Measurements from ENCODE around the gene ENOPH1. TPM values are rescaled to one million over a fixed set of nuclear protein-coding genes. Genes with fewer than 3 reads are reported as not detected.

Gene ENOPH1
- total and polyA plus RNA-seq, 2 donors (not counting 1 experiment from before 2014, with no cell fraction given): 17.1 to 43.6 TPM

DNA sequence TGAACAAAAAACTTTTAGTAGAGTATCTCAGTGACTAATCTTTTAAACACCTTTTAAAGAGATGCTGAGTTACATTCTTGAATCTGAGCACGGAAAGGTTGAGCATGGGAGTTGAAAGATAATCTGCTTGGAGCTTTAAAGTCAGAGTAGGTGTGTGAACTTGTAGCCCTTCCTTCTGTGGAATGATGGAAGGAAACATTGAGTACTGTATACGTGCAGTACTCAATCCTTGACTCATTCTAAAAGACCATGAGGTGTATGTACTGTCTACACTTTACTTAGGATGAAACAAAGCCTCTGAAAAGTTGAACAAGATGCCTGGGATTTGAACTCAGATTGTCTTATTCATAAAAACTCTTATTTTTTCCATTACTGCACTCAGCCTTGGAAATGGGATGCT, 3.4 kb downstream of the ENOPH1 start:
- H3K79me2 ChIP-seq (ENCODE audit: control insufficient read depth, insufficient read depth, low read length): peaks cover 75% of the 10 kb centered on the region
- H3K4me3 ChIP-seq (replicated peaks in 1 of 4; ENCODE audit: control extremely low read depth in 1 of 4, insufficient read depth in 1 of 4, low read depth in 3 of 4, low read length in 4 of 4): no peak overlapping the region
- TF ChIP-seq, protein P1, sequence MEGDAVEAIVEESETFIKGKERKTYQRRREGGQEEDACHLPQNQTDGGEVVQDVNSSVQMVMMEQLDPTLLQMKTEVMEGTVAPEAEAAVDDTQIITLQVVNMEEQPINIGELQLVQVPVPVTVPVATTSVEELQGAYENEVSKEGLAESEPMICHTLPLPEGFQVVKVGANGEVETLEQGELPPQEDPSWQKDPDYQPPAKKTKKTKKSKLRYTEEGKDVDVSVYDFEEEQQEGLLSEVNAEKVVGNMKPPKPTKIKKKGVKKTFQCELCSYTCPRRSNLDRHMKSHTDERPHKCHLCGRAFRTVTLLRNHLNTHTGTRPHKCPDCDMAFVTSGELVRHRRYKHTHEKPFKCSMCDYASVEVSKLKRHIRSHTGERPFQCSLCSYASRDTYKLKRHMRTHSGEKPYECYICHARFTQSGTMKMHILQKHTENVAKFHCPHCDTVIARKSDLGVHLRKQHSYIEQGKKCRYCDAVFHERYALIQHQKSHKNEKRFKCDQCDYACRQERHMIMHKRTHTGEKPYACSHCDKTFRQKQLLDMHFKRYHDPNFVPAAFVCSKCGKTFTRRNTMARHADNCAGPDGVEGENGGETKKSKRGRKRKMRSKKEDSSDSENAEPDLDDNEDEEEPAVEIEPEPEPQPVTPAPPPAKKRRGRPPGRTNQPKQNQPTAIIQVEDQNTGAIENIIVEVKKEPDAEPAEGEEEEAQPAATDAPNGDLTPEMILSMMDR (conservative IDR thresholded peaks at IDR 0.05 in 1 of 2, IDR thresholded peaks at IDR 0.05 in 1 of 2; ENCODE audit: low read depth in 1 of 2, low read length in 2 of 2): no peak
- TF ChIP-seq EZH2 (IDR thresholded peaks at IDR 0.05; ENCODE audit: low read length, missing control alignments): no peak
- H3K9ac ChIP-seq (ENCODE audit: insufficient read depth, low read length): no peak overlapping the region
- peak overlapping the region; percentile 16 for H3K4me2 ChIP-seq (ENCODE audit: extremely low read depth, insufficient read depth, low read length)
- H3K4me1 ChIP-seq (ENCODE audit: control insufficient read depth, extremely low read depth, insufficient read depth, low read length): no peaks in the 10 kb centered on the region
- no peaks in the 10 kb centered on the region for H3K36me3 ChIP-seq (ENCODE audit: control insufficient read depth, insufficient read depth, low read length)
- no peaks in the 10 kb centered on the region for H3K27me3 ChIP-seq (ENCODE audit: control insufficient read depth, insufficient read depth, low read length)
- H4K20me1 ChIP-seq (ENCODE audit: control insufficient read depth, extremely low read depth, insufficient read depth, low read length): no peaks in the 10 kb centered on the region
- H2AFZ ChIP-seq (ENCODE audit: low read length): no peak overlapping the region
- DNase-seq (ENCODE audit: low read depth in 2 of 2): no peak
- no peak overlapping the region for H3K27ac ChIP-seq (ENCODE audit: insufficient read depth, low read length)
- H3K9me3 ChIP-seq (ENCODE audit: control insufficient read depth, insufficient read depth, low read depth, low read length): no peaks in the 10 kb centered on the region

DNA sequence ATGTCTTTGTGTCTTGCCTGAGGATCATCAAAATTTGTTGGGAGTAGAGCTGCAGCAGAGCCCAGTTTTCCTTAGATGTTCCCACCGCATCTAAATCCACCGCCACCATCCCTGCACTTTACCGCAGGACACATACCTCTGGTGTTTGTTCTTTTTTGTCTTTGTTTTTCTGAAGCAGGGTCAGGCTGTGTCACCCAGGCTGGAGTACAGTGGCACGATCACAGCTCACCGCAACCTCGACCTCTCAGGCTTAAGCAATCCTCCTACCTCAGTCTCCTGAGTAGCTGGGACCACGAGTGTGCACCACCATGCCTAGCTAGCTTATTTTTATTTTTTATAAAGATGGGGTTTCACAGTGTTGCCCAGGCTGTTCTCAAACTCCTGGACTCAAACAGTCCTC, 4.6 kb downstream of the ENOPH1 start:
- H3K27me3 ChIP-seq (ENCODE audit: control insufficient read depth, insufficient read depth, low read length): no peaks in the 10 kb centered on the region
- no peaks in the 10 kb centered on the region for H4K20me1 ChIP-seq (ENCODE audit: control insufficient read depth, extremely low read depth, insufficient read depth, low read length)
- no peak for TF ChIP-seq EZH2 (IDR thresholded peaks at IDR 0.05; ENCODE audit: low read length, missing control alignments)
- TF ChIP-seq, protein P1 (conservative IDR thresholded peaks at IDR 0.05 in 1 of 2, IDR thresholded peaks at IDR 0.05 in 1 of 2; ENCODE audit: low read depth in 1 of 2, low read length in 2 of 2): no peak
- no peaks in the 10 kb centered on the region for H3K9me3 ChIP-seq (ENCODE audit: control insufficient read depth, insufficient read depth, low read depth, low read length)
- H3K4me1 ChIP-seq (ENCODE audit: control insufficient read depth, extremely low read depth, insufficient read depth, low read length): no peaks in the 10 kb centered on the region
- no peak overlapping the region for H3K4me3 ChIP-seq (replicated peaks in 1 of 4; ENCODE audit: control extremely low read depth in 1 of 4, insufficient read depth in 1 of 4, low read depth in 3 of 4, low read length in 4 of 4)
- no peaks in the 10 kb centered on the region for H3K36me3 ChIP-seq (ENCODE audit: control insufficient read depth, insufficient read depth, low read length)
- H3K4me2 ChIP-seq (ENCODE audit: extremely low read depth, insufficient read depth, low read length): no peak overlapping the region
- H2AFZ ChIP-seq (ENCODE audit: low read length): no peak overlapping the region
- peaks cover 80% of the 10 kb centered on the region for H3K79me2 ChIP-seq (ENCODE audit: control insufficient read depth, insufficient read depth, low read length)
- H3K9ac ChIP-seq (ENCODE audit: insufficient read depth, low read length): no peak overlapping the region
- no peak overlapping the region for H3K27ac ChIP-seq (ENCODE audit: insufficient read depth, low read length)
- DNase-seq (ENCODE audit: low read depth in 2 of 2): no peak

DNA sequence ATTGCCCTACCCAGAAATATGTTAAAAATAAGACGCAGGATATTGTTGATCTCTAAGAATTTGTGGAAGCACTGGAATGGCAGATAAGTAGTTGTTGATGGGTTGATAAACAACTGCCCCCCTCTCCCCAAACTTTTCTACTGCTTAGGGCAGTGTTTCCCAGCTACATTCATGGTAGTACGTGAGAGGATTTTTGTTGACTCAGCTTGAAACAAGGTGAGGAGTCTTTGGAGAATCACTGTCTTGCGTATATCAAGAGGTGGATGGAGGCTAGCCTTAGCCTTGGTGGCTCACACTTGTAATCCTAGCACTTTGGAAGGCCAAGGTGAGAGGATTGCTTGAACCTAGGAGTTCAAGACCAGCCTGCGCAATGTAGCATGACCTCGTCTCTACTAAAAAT, 5.7 kb downstream of the ENOPH1 start:
- DNase-seq (ENCODE audit: low read depth in 2 of 2): no peak
- Histone ChIP-seq H3K27me3 (ENCODE audit: control insufficient read depth, insufficient read depth, low read length) (no peaks in the 10 kb centered on the region), H3K4me1 (ENCODE audit: control insufficient read depth, extremely low read depth, insufficient read depth, low read length) (no peaks in the 10 kb centered on the region), H3K9me3 (ENCODE audit: control insufficient read depth, insufficient read depth, low read depth, low read length) (no peaks in the 10 kb centered on the region), H3K4me3 (replicated peaks in 1 of 4; ENCODE audit: control extremely low read depth in 1 of 4, insufficient read depth in 1 of 4, low read depth in 3 of 4, low read length in 4 of 4) (no peak overlapping the region), H4K20me1 (ENCODE audit: control insufficient read depth, extremely low read depth, insufficient read depth, low read length) (no peaks in the 10 kb centered on the region), H3K36me3 (ENCODE audit: control insufficient read depth, insufficient read depth, low read length) (no peaks in the 10 kb centered on the region), H3K27ac (ENCODE audit: insufficient read depth, low read length) (no peak overlapping the region), H3K9ac (ENCODE audit: insufficient read depth, low read length) (no peak overlapping the region), H2AFZ (ENCODE audit: low read length) (no peak overlapping the region), H3K4me2 (ENCODE audit: extremely low read depth, insufficient read depth, low read length) (no peak overlapping the region), H3K79me2 (ENCODE audit: control insufficient read depth, insufficient read depth, low read length) (peaks cover 84% of the 10 kb centered on the region)
- TF ChIP-seq, protein P1 (conservative IDR thresholded peaks at IDR 0.05 in 1 of 2, IDR thresholded peaks at IDR 0.05 in 1 of 2; ENCODE audit: low read depth in 1 of 2, low read length in 2 of 2): no peak
- TF ChIP-seq EZH2 (IDR thresholded peaks at IDR 0.05; ENCODE audit: low read length, missing control alignments): no peak

All from fibroblast of lung (primary cell).